Stomach (tissue), 9 donors: ENCODE data around the gene LYRM4. TPM values are rescaled to one million over a fixed set of nuclear protein-coding genes. Genes with fewer than 3 reads are reported as not detected.

Experiments
- DNase-seq, 2 donors: peaks; one replicate each; pipeline versions ENCODE4 v3.0.0 to v3.0.0-alpha.2; 2013 to 2019
- H3K27ac ChIP-seq, 5 donors: fragments of 200-600 bp in 4 of 5; sonication (generic) in 4 of 5; one replicate each; pipeline ENCODE4 v1.5.1; 2013 to 2019; ENCODE audit warnings: mild to moderate bottlenecking in 1 of 5, moderate library complexity in 1 of 5
- H3K27me3 ChIP-seq, 3 donors: fragments of 200-600 bp; sonication (generic); one replicate each; pipeline ENCODE4 v1.5.1; 2017 to 2019; ENCODE audit warnings: mixed run types in 1 of 3
- H3K36me3 ChIP-seq, 4 donors: fragments of 200-600 bp; sonication (generic); 1 replicate in 3 of 4; 2 replicates in 1 of 4; pipeline ENCODE4 v1.5.1; 2016 to 2019
- H3K4me1 ChIP-seq, 4 donors: fragments of 200-600 bp; sonication (generic); one replicate each; pipeline ENCODE4 v1.5.1; 2016 to 2019
- H3K4me3 ChIP-seq, 4 donors: fragments of 200-600 bp; sonication (generic) in 3 of 4; one replicate each; pipeline ENCODE4 v1.5.1; 2016 to 2019; ENCODE audit warnings: mild to moderate bottlenecking in 1 of 4
- H3K9me3 ChIP-seq, 4 donors: fragments of 200-600 bp; sonication (generic); one replicate each; pipeline ENCODE4 v1.5.1; 2016 to 2019
- CTCF ChIP-seq, 7 experiments: fragments of 450-650 bp in 4 of 7; fragments of 200-600 bp in 3 of 7; sonication (generic) in 3 of 7; IDR thresholded peaks; one replicate each; pipeline ENCODE4 v1.5.1; 2016 to 2019; ENCODE audit warnings: antibody characterized with exemption in 7 of 7, control low read depth in 2 of 7, mild to moderate bottlenecking in 1 of 7
- EP300 ChIP-seq: sonication (generic); formaldehyde crosslinking; IDR thresholded peaks from one replicate; pipeline ENCODE4 v1.6.1; 2017; ENCODE audit warnings: antibody characterized with exemption
- POLR2A ChIP-seq, 4 donors: fragments of 450-650 bp; IDR thresholded peaks; one replicate each; pipeline ENCODE4 v1.6.1; 2016; ENCODE audit warnings: antibody characterized with exemption in 4 of 4, control low read depth in 2 of 4, mild to moderate bottlenecking in 1 of 4, moderate library complexity in 1 of 4
- POLR2AphosphoS5 ChIP-seq, 3 donors: sonication (generic); formaldehyde crosslinking; IDR thresholded peaks; one replicate each; pipeline ENCODE4 v1.6.1; 2016; ENCODE audit warnings: antibody characterized with exemption in 3 of 3
- WGBS, 5 donors: extraction: QIAGEN DNeasy Blood & Tissue Kit in 3 of 5; methylation state at CpG; one replicate each; pipeline versions ENCODE4 v1.1.5 to v1.1.7; 2013 to 2018; 5-methylcytosine and 5-hydroxymethylcytosine counted together
- intact Hi-C: fragments of 100-400 bp; cut with DNase I; formaldehyde crosslinking; loops from one replicate; pipeline ENCODE4 v1.15.1; 2023; ENCODE audit warnings: low total_unique reads
- polyA plus RNA-seq, 3 donors: library from polyadenylated mRNA; stranded (reverse); fragments of 200-250 nt; gene quantifications; one replicate each; pipeline ENCODE4 v1.2.3, GENCODE V29; 2013
- total RNA-seq, 5 donors: library from RNA; depleted of rRNA; stranded (reverse); fragments of >200 nt; gene quantifications; one replicate each; pipeline versions ENCODE4 v1.1.0 to v1.2.3, GENCODE V29; 2014 to 2016
- donor health status: healthy with polysubstance abuse.
- donor health status: Bipolar disorder and iron deficiency.
- donor health status: healthy.

The LYRM4 gene
- total and polyA plus RNA-seq, 8 donors, result 0.58 to 31.4 (median 18.5) TPM; not detected in 1

DNA sequence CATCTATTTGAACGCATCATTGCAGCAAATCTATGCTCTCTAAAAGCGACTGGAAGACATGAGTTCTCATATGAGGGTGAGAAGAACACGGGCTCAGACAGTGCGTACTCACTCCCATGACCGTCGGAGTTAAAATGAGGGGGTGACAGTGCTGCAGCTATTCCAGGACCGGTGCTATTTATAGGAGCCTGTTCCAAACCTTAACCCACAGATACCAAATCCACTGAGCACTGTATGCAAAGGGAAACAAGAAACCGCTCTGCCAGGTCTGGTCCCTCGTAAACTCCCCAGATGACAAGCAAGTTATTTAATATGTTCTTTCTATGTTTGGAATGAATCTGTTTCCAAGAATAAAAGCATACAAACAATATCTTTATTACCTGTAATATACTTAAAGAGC lies 152.7 kb downstream of the LYRM4 start:
- no peaks in the 10 kb centered on the region for H3K9me3 ChIP-seq
- WGBS, 5 donors, result 76 to 89% (median 84%) methylated on average over 9 of the region's 9 CpGs
- DNase-seq, result no peak

GRCh38 chr6:5107341-5107740 lies 153.4 kb downstream of the LYRM4 start:
- TF ChIP-seq POLR2AphosphoS5 (IDR thresholded peaks at IDR 0.05) (no peak), POLR2A (IDR thresholded peaks at IDR 0.05) (no peak), EP300 (no peak), CTCF (IDR thresholded peaks at IDR 0.05) (no peak)
- no peak overlapping the region for H3K4me3 ChIP-seq
- H3K27ac ChIP-seq, result no peak overlapping the region
- WGBS, 5 donors, result 90 to 96% (median 96%) methylated on average over 10 of the region's 10 CpGs
- H3K36me3 ChIP-seq, result peaks cover 0 to 36% (median 9%) of the 10 kb centered on the region in 4 donors
- no peaks in the 10 kb centered on the region for H3K4me1 ChIP-seq
- no peaks in the 10 kb centered on the region for H3K9me3 ChIP-seq
- H3K27me3 ChIP-seq, result no peaks in the 10 kb centered on the region
- no peak for DNase-seq
- intact Hi-C loops, result no loop called here

More for the DNA sequence above, 152.7 kb downstream of the LYRM4 start:
- no peak overlapping the region for H3K27ac ChIP-seq
- H3K4me1 ChIP-seq, result no peaks in the 10 kb centered on the region
- intact Hi-C loops, result no loop called here
- no peak overlapping the region for H3K4me3 ChIP-seq
- TF ChIP-seq CTCF (IDR thresholded peaks at IDR 0.05), result no peak
- no peak for TF ChIP-seq POLR2A (IDR thresholded peaks at IDR 0.05)
- no peak for TF ChIP-seq POLR2AphosphoS5 (IDR thresholded peaks at IDR 0.05)
- TF ChIP-seq EP300, result no peak
- peaks cover 0 to 38% (median 9%) of the 10 kb centered on the region in 4 donors for H3K36me3 ChIP-seq
- no peaks in the 10 kb centered on the region for H3K27me3 ChIP-seq

DNA sequence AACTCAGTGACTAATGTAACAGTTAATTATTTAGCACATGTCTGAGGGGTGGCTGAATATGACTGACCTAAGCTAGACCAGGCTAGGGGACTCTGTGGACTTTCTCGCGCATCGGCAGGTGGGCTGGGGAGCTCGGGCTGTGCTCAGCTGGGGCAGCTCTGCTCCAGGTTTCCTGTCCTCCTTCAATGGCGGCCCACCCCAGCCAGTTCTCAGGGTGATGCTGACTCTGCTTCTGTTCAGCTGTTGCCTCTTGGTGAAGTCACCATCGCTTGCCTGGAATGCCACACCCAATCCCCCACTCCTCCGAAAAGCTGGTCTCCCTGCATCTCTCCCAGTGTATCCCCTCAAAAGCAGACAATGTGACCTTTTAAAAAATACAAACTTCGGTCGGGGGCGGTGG lies 155.6 kb downstream of the LYRM4 start:
- intact Hi-C loops, result no loop called here
- TF ChIP-seq EP300 (no peak), CTCF (IDR thresholded peaks at IDR 0.05) (no peak), POLR2AphosphoS5 (IDR thresholded peaks at IDR 0.05) (no peak), POLR2A (IDR thresholded peaks at IDR 0.05) (no peak)

GRCh38 chr6:5104667-5105066 lies 156.1 kb downstream of the LYRM4 start:
- no peak overlapping the region for H3K27ac ChIP-seq
- TF ChIP-seq POLR2A (IDR thresholded peaks at IDR 0.05), result no peak
- no peak for TF ChIP-seq POLR2AphosphoS5 (IDR thresholded peaks at IDR 0.05)
- TF ChIP-seq EP300, result no peak
- TF ChIP-seq CTCF (IDR thresholded peaks at IDR 0.05), result no peak
- DNase-seq, result no peak
- intact Hi-C loops, result no loop called here
- no peaks in the 10 kb centered on the region for H3K4me1 ChIP-seq
- no peaks in the 10 kb centered on the region for H3K27me3 ChIP-seq
- peaks cover 0 to 17% (median 1%) of the 10 kb centered on the region in 4 donors for H3K36me3 ChIP-seq
- 93 to 95% (median 94%) methylated on average over 6 of the region's 6 CpGs for WGBS, 5 donors
- H3K4me3 ChIP-seq, result no peak overlapping the region
- no peaks in the 10 kb centered on the region for H3K9me3 ChIP-seq

More for the DNA sequence above, 155.6 kb downstream of the LYRM4 start:
- H3K4me3 ChIP-seq, result no peak overlapping the region
- peaks cover 0 to 17% (median 1%) of the 10 kb centered on the region in 4 donors for H3K36me3 ChIP-seq
- no peak overlapping the region for H3K27ac ChIP-seq
- 93 to 98% (median 98%) methylated on average over 10 of the region's 10 CpGs for WGBS, 5 donors
- no peaks in the 10 kb centered on the region for H3K27me3 ChIP-seq
- DNase-seq, result no peak
- no peaks in the 10 kb centered on the region for H3K9me3 ChIP-seq
- no peaks in the 10 kb centered on the region for H3K4me1 ChIP-seq
